HepG2 (cell line): Measurements from ENCODE around the gene RGS19. TPM values are rescaled to one million over a fixed set of nuclear protein-coding genes. Genes with fewer than 3 reads are reported as not detected.

ENCODE experiments used
- BORCS8-MEF2B ChIP-seq: sonication (generic); formaldehyde crosslinking; IDR thresholded peaks from 2 replicates; pipeline ENCODE4 v1.8.0; 2022; ENCODE audit warnings: mild to moderate bottlenecking, missing genetic modification reagents
- HHEX ChIP-seq: IDR thresholded peaks from 2 replicates; pipeline ENCODE4 v1.6.1; 2016; ENCODE audit warnings: control low read depth
- HOXA9 ChIP-seq: sonication (generic); formaldehyde crosslinking; IDR thresholded peaks from 2 replicates; pipeline ENCODE4 v1.8.1; 2022; ENCODE audit warnings: missing genetic modification reagents, mild to moderate bottlenecking, moderate library complexity, borderline replicate concordance
- IRX3 ChIP-seq: sonication (generic); formaldehyde crosslinking; IDR thresholded peaks from 2 replicates; pipeline ENCODE4 v1.8.1; 2023; ENCODE audit warnings: mild to moderate bottlenecking, low read depth, missing genetic modification reagents, borderline replicate concordance
- KAT2B ChIP-seq: fragments of 150-350 bp; IDR thresholded peaks from 2 replicates; pipeline ENCODE4 v1.6.1; 2014; ENCODE audit warnings: low read depth, low read length, borderline replicate concordance
- KIAA2018 ChIP-seq: sonication (generic); formaldehyde crosslinking; IDR thresholded peaks from 2 replicates; pipeline ENCODE4 v1.5.0; 2020; ENCODE audit warnings: mild to moderate bottlenecking, missing genetic modification reagents, borderline replicate concordance
- MEIS2 ChIP-seq: sonication (generic); formaldehyde crosslinking; IDR thresholded peaks from 2 replicates; pipeline ENCODE4 v1.9.0; 2021; ENCODE audit warnings: mild to moderate bottlenecking, missing genetic modification reagents
- RAD21 ChIP-seq: fragments of 450-650 bp; formaldehyde crosslinking; IDR thresholded peaks from 2 replicates; pipeline ENCODE4 v1.5.0; 2020; ENCODE audit warnings: mild to moderate bottlenecking
- SKIL ChIP-seq: sonication (generic); formaldehyde crosslinking; IDR thresholded peaks from 2 replicates; pipeline ENCODE4 v1.8.0; 2022; ENCODE audit warnings: missing genetic modification reagents, mild to moderate bottlenecking, moderate library complexity, borderline replicate concordance
- ZNF354B ChIP-seq: sonication (generic); formaldehyde crosslinking; IDR thresholded peaks from 2 replicates; pipeline ENCODE4 v1.8.0; 2022; ENCODE audit warnings: mild to moderate bottlenecking, missing genetic modification reagents
- ZNF513 ChIP-seq: sonication (generic); formaldehyde crosslinking; conservative IDR thresholded peaks from 2 replicates; pipeline ENCODE4 v1.5.0; 2020; ENCODE audit warnings: missing genetic modification reagents
- ZNF556 ChIP-seq: sonication (generic); formaldehyde crosslinking; IDR thresholded peaks from 2 replicates; pipeline ENCODE4 v1.4.0; 2020; ENCODE audit warnings: mild to moderate bottlenecking, missing genetic modification reagents, borderline replicate concordance
- ZNF710 ChIP-seq: sonication (generic); formaldehyde crosslinking; IDR thresholded peaks from 2 replicates; pipeline ENCODE4 v1.5.0; 2020; ENCODE audit warnings: mild to moderate bottlenecking, missing genetic modification reagents, borderline replicate concordance
- polyA plus RNA-seq, 8 experiments: library from polyadenylated mRNA; depleted of rRNA in 3 of 8; stranded (reverse) in 7 of 8; unstranded in 1 of 8; fragments of >200 nt; fragmentation: Illumina TruSeq in 4 of 8; extraction: Trizol in 4 of 8; gene quantifications; 2 replicates each; pipeline versions ENCODE4 v1.2.1 to v1.2.3, GENCODE V29; 2011 to 2016; ENCODE audit warnings: low read depth in 4 of 8, missing spikeins in 1 of 8, mixed read lengths in 1 of 8; ENCODE audit not compliant: insufficient read depth in 1 of 8
- total RNA-seq, 5 experiments: library from RNA; depleted of rRNA; stranded (reverse); fragments of >200 nt; fragmentation: Illumina TruSeq; extraction: Trizol; gene quantifications; 2 replicates each; pipeline ENCODE4 v1.2.3, GENCODE V29; 2016; ENCODE audit warnings: low read depth in 1 of 5

Gene RGS19
- total and polyA plus RNA-seq, 2 of the 13 experiments (the other 11 are each of a cell fraction or from before 2014, with no cell fraction given), result 10.7 to 11.9 TPM

- TF ChIP-seq KIAA2018 (CRISPR knock-in tag), result no peak
- peak; percentile 83; the same call in 1 of the 2 replicates for TF ChIP-seq ZNF710 (CRISPR knock-in tag)
- TF ChIP-seq ZNF513 (CRISPR knock-in tag), result no peak; the same call in 1 of the 2 replicates
- TF ChIP-seq SKIL, result peak; percentile 56; the same call in 1 of the 2 replicates
- TF ChIP-seq HOXA9 (CRISPR knock-in tag), result 0 out of 2 replicates have a peak, but pooled peaks have one; percentile 70
- peak; percentile 25; the same call in 1 of the 2 replicates for TF ChIP-seq RAD21 (CRISPR knock-in tag)
- no peak; the same call in 1 of the 2 replicates for TF ChIP-seq HHEX
- peak; percentile 86 for TF ChIP-seq IRX3 (CRISPR knock-in tag)
- TF ChIP-seq KAT2B, result no peak
- TF ChIP-seq ZNF556 (CRISPR knock-in tag), result peak; percentile 80; the same call in 1 of the 2 replicates
- TF ChIP-seq MEIS2 (CRISPR knock-in tag), result no peak
- TF ChIP-seq ZNF354B (CRISPR knock-in tag), result peak; percentile 87; the same call in 1 of the 2 replicates
- TF ChIP-seq BORCS8-MEF2B (CRISPR knock-in tag), result peak; percentile 88
Measured at GRCh38 chr20:64065062-64065973, 14.0 kb downstream of the RGS19 start (continued).
